ENCODE data around the gene HACD2. TPM values are rescaled to one million over a fixed set of nuclear protein-coding genes. Genes with fewer than 3 reads are reported as not detected.

The HACD2 gene
- total and polyA plus RNA-seq, 12 donors = 5.1 to 29.9 (median 20.2) TPM

- 75 to 89% (median 86%) methylated on average over 8 of the region's 8 CpGs for WGBS, 4 donors
- Histone ChIP-seq H3K4me1 (replicated peaks in 1 of 2) (no peaks in the 10 kb centered on the region), H3K27me3 (no peaks in the 10 kb centered on the region), H3K9me3 (replicated peaks in 1 of 3) (no peaks in the 10 kb centered on the region), H3K27ac (peak overlapping the region in 1 of 5 donors; percentile 40), H3K36me3 (replicated peaks in 1 of 2) (no peaks in the 10 kb centered on the region), H3K4me3 (no peak overlapping the region)
- TF ChIP-seq CTCF (IDR thresholded peaks at IDR 0.05) (no peak), POLR2A (IDR thresholded peaks at IDR 0.05) (no peak)
- no peak for DNase-seq
- intact Hi-C loops (cut with DNase I) = no loop called here
These were observed 36.9 kb downstream of the HACD2 start for GRCh38 chr3:123547881-123548519.

DNA sequence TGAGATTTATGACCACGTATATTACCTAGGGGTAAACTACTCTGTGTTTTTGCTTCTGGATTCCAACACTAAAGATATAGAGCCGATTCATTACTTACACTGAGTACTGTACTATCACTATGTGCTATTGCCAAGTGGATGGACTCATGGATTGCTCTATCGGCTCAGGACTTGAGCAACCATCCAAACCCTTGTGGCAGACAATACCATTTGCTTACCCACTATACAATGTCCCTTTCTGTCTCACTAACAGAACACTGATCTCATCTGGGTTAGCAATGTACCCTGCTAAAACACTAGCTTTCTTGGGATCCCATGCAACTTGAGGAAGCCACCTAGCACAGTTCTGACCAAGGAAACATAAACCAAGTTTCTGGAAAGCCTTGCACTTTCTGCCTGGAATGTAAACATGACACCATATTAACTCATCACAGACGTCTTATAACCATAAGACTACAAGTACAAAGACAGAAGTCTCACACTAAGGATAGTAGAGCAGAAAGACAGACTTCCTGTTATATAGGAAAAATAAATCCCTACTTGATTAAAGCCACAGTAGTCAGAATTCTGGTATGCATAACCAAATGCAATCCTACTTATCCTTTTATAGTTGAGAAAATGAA is 38.6 kb downstream of the HACD2 start:
- DNase-seq = no peak
- Histone ChIP-seq H3K27me3 (no peaks in the 10 kb centered on the region), H3K4me1 (replicated peaks in 1 of 2) (no peaks in the 10 kb centered on the region), H3K9me3 (replicated peaks in 1 of 3) (no peaks in the 10 kb centered on the region), H3K36me3 (replicated peaks in 1 of 2) (no peaks in the 10 kb centered on the region), H3K27ac (peak overlapping the region in 1 of 5 donors; percentile 40), H3K4me3 (no peak overlapping the region)
- 82 to 90% (median 88%) methylated on average over 4 of the region's 4 CpGs for WGBS, 4 donors
- TF ChIP-seq CTCF (IDR thresholded peaks at IDR 0.05) = no peak
- intact Hi-C loops (cut with DNase I) = no loop called here

GRCh38 chr3:123543950-123544349 is 40.9 kb downstream of the HACD2 start:
- no peak for TF ChIP-seq CTCF (IDR thresholded peaks at IDR 0.05)
- TF ChIP-seq POLR2A (IDR thresholded peaks at IDR 0.05) = no peak
- DNase-seq = no peak
- Histone ChIP-seq H3K27me3 (no peaks in the 10 kb centered on the region), H3K4me1 (replicated peaks in 1 of 2) (no peaks in the 10 kb centered on the region), H3K27ac (no peak overlapping the region), H3K9me3 (replicated peaks in 1 of 3) (no peaks in the 10 kb centered on the region), H3K36me3 (replicated peaks in 1 of 2) (no peaks in the 10 kb centered on the region), H3K4me3 (no peak overlapping the region)
- intact Hi-C loops (cut with DNase I) = no loop called here
- 82 to 94% (median 91%) methylated on average over 6 of the region's 6 CpGs for WGBS, 4 donors

GRCh38 chr3:123540285-123540684 is 44.6 kb downstream of the HACD2 start:
- DNase-seq = no peak
- TF ChIP-seq POLR2A (IDR thresholded peaks at IDR 0.05) = no peak
- TF ChIP-seq CTCF (IDR thresholded peaks at IDR 0.05) = no peak
- H3K36me3 ChIP-seq (replicated peaks in 1 of 2) = no peaks in the 10 kb centered on the region
- intact Hi-C loops (cut with DNase I) = no loop called here
- no peaks in the 10 kb centered on the region for H3K27me3 ChIP-seq
- H3K9me3 ChIP-seq (replicated peaks in 1 of 3) = no peaks in the 10 kb centered on the region
- no peak overlapping the region for H3K4me3 ChIP-seq
- WGBS, 4 donors = 54 to 58% (median 55%) methylated on average over 2 of the region's 2 CpGs
- H3K27ac ChIP-seq = no peak overlapping the region
- H3K4me1 ChIP-seq (replicated peaks in 1 of 2) = peaks cover 0 to 4% of the 10 kb centered on the region in 2 donors

Measured in adrenal gland (tissue), 12 donors.